Neuronal stem cell (in vitro differentiated cells): ENCODE measurements around the gene OGFOD3.
A peak's percentile ranks its signal among the peaks of the same experiment; 100 is the strongest.

Experiments
- DNase-seq: peaks from one replicate; pipeline ENCODE4 v3.0.0-alpha.2; 2013; ENCODE audit warnings: low spot score
- H2AFZ ChIP-seq: one replicate; pipeline ENCODE4 v1.6.1; 2013; ENCODE audit warnings: mild to moderate bottlenecking, low read length, inconsistent platforms
- H2AK5ac ChIP-seq: 2 replicates; pipeline ENCODE4 v1.6.1; 2013; ENCODE audit warnings: low read depth, mild to moderate bottlenecking, inconsistent platforms, low read length, moderate library complexity, mixed read lengths
- H2BK120ac ChIP-seq: 2 replicates; pipeline ENCODE4 v1.6.1; 2013; ENCODE audit warnings: low read depth, mild to moderate bottlenecking, inconsistent platforms, low read length, moderate library complexity, mixed read lengths
- H2BK12ac ChIP-seq: one replicate; pipeline ENCODE4 v1.6.1; 2013; ENCODE audit warnings: low read length, inconsistent platforms
- H2BK15ac ChIP-seq: 2 replicates; pipeline ENCODE4 v1.6.1; 2013; ENCODE audit warnings: mild to moderate bottlenecking, low read length, inconsistent platforms, mixed read lengths
- H2BK5ac ChIP-seq: one replicate; pipeline ENCODE4 v1.6.1; 2013; ENCODE audit warnings: inconsistent platforms, mild to moderate bottlenecking, low read length, moderate library complexity
- H3K14ac ChIP-seq: one replicate; pipeline ENCODE4 v1.6.1; 2013; ENCODE audit warnings: low read length, inconsistent platforms
- H3K18ac ChIP-seq: 2 replicates; pipeline ENCODE4 v1.6.1; 2013; ENCODE audit warnings: low read length, inconsistent platforms
- H3K23ac ChIP-seq: 2 replicates; pipeline ENCODE4 v1.6.1; 2013; ENCODE audit warnings: low read depth, mild to moderate bottlenecking, mixed read lengths, low read length, inconsistent platforms; ENCODE audit not compliant: poor library complexity
- H3K27ac ChIP-seq: replicated peaks from 3 replicates; pipeline ENCODE4 v1.5.1; 2013; ENCODE audit warnings: low read length, inconsistent platforms
- H3K27me3 ChIP-seq, 3 experiments: 2 replicates each; pipeline ENCODE4 v1.6.1; 2013; ENCODE audit warnings: low read length in 3 of 3, mild to moderate bottlenecking in 2 of 3, inconsistent platforms in 1 of 3, low read depth in 1 of 3, mixed read lengths in 1 of 3, moderate library complexity in 1 of 3; ENCODE audit not compliant: control insufficient read depth in 3 of 3, insufficient read depth in 3 of 3
- H3K36me3 ChIP-seq, 2 donors: replicated peaks in 1 of 2; 2 replicates each; pipeline ENCODE4 v1.6.1; 2013; ENCODE audit warnings: low read length in 2 of 2; ENCODE audit not compliant: control insufficient read depth in 2 of 2, insufficient read depth in 2 of 2
- H3K4ac ChIP-seq: 2 replicates; pipeline ENCODE4 v1.6.1; 2013; ENCODE audit warnings: inconsistent platforms, mild to moderate bottlenecking, low read length, moderate library complexity
- H3K4me1 ChIP-seq, 2 donors: 1 replicate in 1 of 2; 2 replicates in 1 of 2; pipeline ENCODE4 v1.6.1; 2013; ENCODE audit warnings: low read length in 2 of 2, low read depth in 1 of 2; ENCODE audit not compliant: control insufficient read depth in 2 of 2, insufficient read depth in 1 of 2
- H3K4me2 ChIP-seq: one replicate; pipeline ENCODE4 v1.6.1; 2013; ENCODE audit warnings: mild to moderate bottlenecking, low read length, inconsistent platforms; ENCODE audit not compliant: insufficient read depth, poor library complexity, severe bottlenecking
- H3K4me3 ChIP-seq, 2 donors: 2 replicates each; pipeline ENCODE4 v1.5.1; 2013; ENCODE audit warnings: low read length in 2 of 2, mild to moderate bottlenecking in 2 of 2, inconsistent platforms in 1 of 2, moderate library complexity in 1 of 2
- H3K79me1 ChIP-seq: one replicate; pipeline ENCODE4 v1.6.1; 2013; ENCODE audit warnings: low read depth, mild to moderate bottlenecking, inconsistent platforms, low read length, moderate library complexity
- H3K9ac ChIP-seq: one replicate; pipeline ENCODE4 v1.6.1; 2013; ENCODE audit warnings: mild to moderate bottlenecking, low read depth, low read length, inconsistent platforms; ENCODE audit not compliant: poor library complexity
- H3K9me3 ChIP-seq, 2 donors: replicated peaks in 1 of 2; 2 replicates each; pipeline versions ENCODE3 to v1.6.1; 2013; ENCODE audit warnings: low read length in 2 of 2, mild to moderate bottlenecking in 2 of 2, inconsistent platforms in 1 of 2, low read depth in 1 of 2, mixed read lengths in 1 of 2, moderate library complexity in 1 of 2; ENCODE audit not compliant: control insufficient read depth in 2 of 2, insufficient read depth in 1 of 2
- H4K8ac ChIP-seq: one replicate; pipeline ENCODE4 v1.6.1; 2013; ENCODE audit warnings: low read depth, mild to moderate bottlenecking, inconsistent platforms, low read length, moderate library complexity
- H4K91ac ChIP-seq: one replicate; pipeline ENCODE4 v1.6.1; 2013; ENCODE audit warnings: low read length, low read depth, mild to moderate bottlenecking, inconsistent platforms; ENCODE audit not compliant: poor library complexity
- WGBS, 2 donors: extraction: QIAGEN DNeasy Blood & Tissue Kit; methylation state at CpG; one replicate each; pipeline ENCODE4 v1.1.7; 2013; ENCODE audit warnings: missing lambda C conversion rate in 2 of 2, mixed read lengths in 1 of 2; ENCODE audit not compliant: insufficient read length in 2 of 2, insufficient replicate concordance in 1 of 2; ENCODE audit errors: extremely low coverage in 2 of 2; 5-methylcytosine and 5-hydroxymethylcytosine counted together

OGFOD3 gene

GRCh38 chr17:82449883-82450356 lies 31.5 kb upstream of the OGFOD3 start:
- no peak overlapping the region for H4K8ac ChIP-seq
- WGBS, 2 donors, result no CpG with 5 or more reads among the region's 18 CpGs

GRCh38 chr17:82449131-82449882 lies 30.9 kb upstream of the OGFOD3 start:
- Histone ChIP-seq H2AFZ (no peak overlapping the region), H3K9me3 (peaks cover 2 to 13% of the 10 kb centered on the region in 2 donors), H2BK5ac (peak overlapping the region; percentile 87), H2BK120ac (no peak overlapping the region), H3K79me1 (peaks cover 20% of the 10 kb centered on the region), H2BK15ac (no peak overlapping the region), H3K4me3 (peak overlapping the region; percentile 91 to 99), H4K91ac (no peak overlapping the region), H3K18ac (peak overlapping the region; percentile 64), H3K4me1 (peaks cover 10 to 16% of the 10 kb centered on the region in 2 donors), H3K36me3 (peaks cover 10 to 43% of the 10 kb centered on the region in 2 donors), H3K4me2 (peak overlapping the region; percentile 64), H4K8ac (no peak overlapping the region), H3K23ac (no peak overlapping the region), H3K4ac (peak overlapping the region; percentile 66), H3K27ac (no peak overlapping the region), H3K27me3 (no peaks in the 10 kb centered on the region), H3K14ac (peak overlapping the region; percentile 31), H3K9ac (peak overlapping the region; percentile 96), H2AK5ac (peak overlapping the region; percentile 96), H2BK12ac (peak overlapping the region; percentile 63)
- DNase-seq, result no peak
- no CpG with 5 or more reads among the region's 30 CpGs for WGBS, 2 donors

More at GRCh38 chr17:82449883-82450356, 31.5 kb upstream of the OGFOD3 start:
- peak overlapping the region; percentile 91 to 99 for H3K4me3 ChIP-seq
- peak overlapping the region; percentile 96 for H2AK5ac ChIP-seq
- H3K27ac ChIP-seq, result no peak overlapping the region
- no peak overlapping the region for H2BK120ac ChIP-seq
- H3K9me3 ChIP-seq, result peaks cover 2 to 13% of the 10 kb centered on the region in 2 donors
- H2BK12ac ChIP-seq, result no peak overlapping the region
- no peaks in the 10 kb centered on the region for H3K27me3 ChIP-seq
- peak overlapping the region; percentile 99 for H3K18ac ChIP-seq
- peak overlapping the region; percentile 87 for H2BK5ac ChIP-seq
- H3K9ac ChIP-seq, result peak overlapping the region; percentile 96
- H3K14ac ChIP-seq, result peak overlapping the region; percentile 94
- H4K91ac ChIP-seq, result no peak overlapping the region
- H3K4me2 ChIP-seq, result peak overlapping the region; percentile 64
- H3K23ac ChIP-seq, result no peak overlapping the region
- H3K4ac ChIP-seq, result peak overlapping the region; percentile 66
- peaks cover 7 to 37% of the 10 kb centered on the region in 2 donors for H3K36me3 ChIP-seq
- peak overlapping the region; percentile 93 for H2AFZ ChIP-seq
- peaks cover 20% of the 10 kb centered on the region for H3K79me1 ChIP-seq
- peaks cover 10 to 16% of the 10 kb centered on the region in 2 donors for H3K4me1 ChIP-seq
- H2BK15ac ChIP-seq, result no peak overlapping the region
- DNase-seq, result no peak

DNA sequence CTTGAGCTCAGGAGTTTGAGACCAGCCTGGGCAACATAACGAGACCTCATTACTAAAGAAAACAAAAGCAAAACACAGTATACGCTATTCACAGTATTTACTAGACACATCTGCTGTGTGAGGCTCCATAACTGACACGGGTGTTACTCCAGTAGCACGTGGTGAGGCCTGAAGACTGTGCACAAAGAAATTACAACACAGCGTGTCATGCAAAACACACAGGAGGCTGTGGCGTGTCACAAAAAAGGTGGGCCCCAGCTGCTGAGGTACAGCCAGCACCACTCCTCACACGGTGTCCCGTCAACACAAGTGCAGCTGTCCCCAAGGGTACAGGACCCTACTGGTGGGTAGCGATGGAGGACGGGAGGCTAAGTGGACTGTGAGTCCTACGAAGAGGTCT lies 29.5 kb upstream of the OGFOD3 start:
- Histone ChIP-seq H3K4ac (no peak overlapping the region), H2BK120ac (no peak overlapping the region), H3K14ac (no peak overlapping the region), H3K79me1 (peaks cover 23% of the 10 kb centered on the region), H3K4me2 (no peak overlapping the region), H3K27me3 (no peaks in the 10 kb centered on the region), H3K9ac (peak overlapping the region; percentile 44), H2AFZ (no peak overlapping the region), H4K91ac (no peak overlapping the region), H2BK15ac (no peak overlapping the region), H4K8ac (no peak overlapping the region), H3K36me3 (peaks cover 17 to 57% of the 10 kb centered on the region in 2 donors), H3K23ac (no peak overlapping the region), H3K27ac (no peak overlapping the region), H2AK5ac (no peak overlapping the region), H2BK12ac (no peak overlapping the region), H3K9me3 (peaks cover 2 to 13% of the 10 kb centered on the region in 2 donors), H3K4me1 (peaks cover 10 to 16% of the 10 kb centered on the region in 2 donors), H2BK5ac (no peak overlapping the region), H3K4me3 (no peak overlapping the region), H3K18ac (no peak overlapping the region)
- no CpG with 5 or more reads among the region's 11 CpGs for WGBS, 2 donors
- DNase-seq, result no peak

DNA sequence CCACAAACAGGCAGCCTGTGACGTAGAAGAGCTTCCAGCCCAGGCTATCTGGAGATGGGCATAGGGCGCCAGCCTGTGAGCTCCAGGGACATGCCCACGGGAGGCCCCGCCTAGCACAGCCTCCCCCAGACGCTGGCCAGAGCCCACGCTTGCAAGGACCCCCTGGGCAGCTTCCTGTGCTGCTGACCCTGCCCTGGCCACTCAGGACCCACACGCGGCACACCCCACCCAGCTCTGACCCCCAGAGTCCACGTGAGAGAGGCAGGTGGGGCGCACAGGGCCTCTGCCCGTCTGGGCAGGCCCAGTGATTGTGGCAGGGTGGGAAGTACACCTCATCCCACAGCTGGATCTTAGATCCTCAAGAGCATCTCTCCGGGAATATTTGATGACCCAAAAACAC lies 28.3 kb upstream of the OGFOD3 start:
- Histone ChIP-seq H3K14ac (no peak overlapping the region), H2BK120ac (no peak overlapping the region), H3K36me3 (peaks cover 24 to 68% of the 10 kb centered on the region in 2 donors), H3K23ac (peak overlapping the region; percentile 55), H3K27me3 (no peaks in the 10 kb centered on the region), H2BK15ac (no peak overlapping the region), H3K4me3 (no peak overlapping the region), H2BK5ac (peak overlapping the region; percentile 82), H4K8ac (no peak overlapping the region), H3K4ac (no peak overlapping the region), H2AFZ (no peak overlapping the region), H3K4me1 (peaks cover 10 to 16% of the 10 kb centered on the region in 2 donors), H2BK12ac (no peak overlapping the region), H3K79me1 (peaks cover 23% of the 10 kb centered on the region), H2AK5ac (no peak overlapping the region), H4K91ac (no peak overlapping the region), H3K9me3 (peaks cover 2 to 6% of the 10 kb centered on the region in 2 donors), H3K4me2 (no peak overlapping the region), H3K27ac (no peak overlapping the region), H3K9ac (no peak overlapping the region), H3K18ac (peak overlapping the region; percentile 59)
- DNase-seq, result no peak
- no CpG with 5 or more reads among the region's 12 CpGs for WGBS, 2 donors
